ENCODE results near the gene WWC2. TPM values are rescaled to one million over a fixed set of nuclear protein-coding genes. Genes with fewer than 3 reads are reported as not detected.

The WWC2 gene
- total RNA-seq, 2 donors from 2014 or later = 4.3 to 6.8 TPM

- TF ChIP-seq CTCF (IDR thresholded peaks at IDR 0.05) = no peak
These were observed 229.8 kb downstream of the WWC2 start for GRCh38 chr4:183328832-183329231.

DNA sequence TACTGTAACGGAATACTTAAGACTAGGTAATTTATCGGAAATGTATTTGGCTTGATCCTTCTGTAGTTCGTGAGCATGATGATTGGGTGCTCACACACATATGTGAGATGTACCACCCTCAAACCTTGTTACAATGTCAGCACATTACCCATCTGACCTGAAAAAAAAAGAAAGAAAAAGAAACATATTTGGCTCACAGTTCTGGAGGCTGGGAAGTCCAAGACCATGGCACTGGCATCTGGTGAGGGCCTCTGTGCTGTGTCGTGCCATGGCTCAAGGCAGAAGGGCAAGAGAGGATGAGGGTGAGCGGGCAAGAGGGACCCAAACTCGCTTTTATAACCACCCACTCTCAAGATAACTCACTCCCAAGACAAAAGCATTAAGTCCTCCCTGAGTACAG, 230.2 kb downstream of the WWC2 start:
- H3K27ac ChIP-seq = no peak overlapping the region

More at GRCh38 chr4:183328832-183329231, 229.8 kb downstream of the WWC2 start:
- intact Hi-C loops (cut with DNase I) = no loop called here
- Histone ChIP-seq H3K27me3 (no peaks in the 10 kb centered on the region), H3K27ac (no peak overlapping the region), H3K36me3 (no peaks in the 10 kb centered on the region), H3K9ac (ENCODE audit: low read depth in 2 of 2, low read length in 2 of 2) (no peak overlapping the region), H3K4me1 (no peaks in the 10 kb centered on the region), H3K4me3 (no peak overlapping the region), H3K9me3 (no peaks in the 10 kb centered on the region)
- no peak for DNase-seq

DNA sequence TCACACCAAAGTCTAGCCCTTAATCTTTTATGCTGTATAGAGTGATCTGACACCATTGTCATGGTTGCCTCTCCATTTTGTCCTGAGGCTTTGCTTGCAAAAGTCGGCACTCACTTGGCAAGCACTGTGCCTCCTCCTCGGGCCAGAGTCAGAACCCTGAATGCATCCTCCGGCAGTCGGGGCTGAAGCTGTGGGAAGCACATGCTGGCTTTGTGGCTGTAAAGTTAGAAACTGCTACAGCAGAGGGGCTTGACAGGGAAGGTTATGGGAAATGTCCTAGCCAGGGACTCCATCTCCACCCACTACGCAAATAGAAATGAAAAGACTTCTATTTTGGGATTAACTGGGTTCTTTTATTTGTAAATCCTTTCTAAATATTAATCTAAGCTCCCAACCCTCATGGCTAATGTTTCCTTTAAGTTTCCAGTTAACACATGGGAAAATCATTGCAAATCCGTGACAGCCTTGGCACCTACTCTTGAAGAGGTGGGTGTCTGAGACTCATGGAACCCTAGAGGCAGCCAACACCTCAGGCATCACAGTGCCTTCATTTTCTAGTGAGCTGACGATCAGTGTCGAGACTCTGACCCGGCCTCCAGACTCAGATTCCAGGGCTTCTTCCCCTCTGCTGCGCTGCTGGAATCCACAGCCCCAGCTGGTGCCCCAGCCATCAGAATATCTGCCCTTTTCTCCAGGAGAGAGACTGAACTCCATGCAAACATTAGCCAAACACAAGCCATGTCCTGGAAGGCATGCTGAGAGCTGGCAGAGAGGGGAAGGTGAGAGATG, 231.1 kb downstream of the WWC2 start:
- TF ChIP-seq CTCF (IDR thresholded peaks at IDR 0.05) = no peak
- intact Hi-C loops (cut with DNase I) = no loop called here
- DNase-seq = no peak
- H3K9ac ChIP-seq (ENCODE audit: low read depth in 2 of 2, low read length in 2 of 2) = no peak overlapping the region
- no peak overlapping the region for H3K27ac ChIP-seq
- H3K36me3 ChIP-seq = no peaks in the 10 kb centered on the region
- no peaks in the 10 kb centered on the region for H3K9me3 ChIP-seq
- H3K4me1 ChIP-seq = no peaks in the 10 kb centered on the region
- H3K4me3 ChIP-seq = no peak overlapping the region
- H3K27me3 ChIP-seq = no peaks in the 10 kb centered on the region

More for the DNA sequence above, 230.2 kb downstream of the WWC2 start:
- Histone ChIP-seq H3K27me3 (no peaks in the 10 kb centered on the region), H3K4me3 (no peak overlapping the region), H3K36me3 (no peaks in the 10 kb centered on the region), H3K4me1 (no peaks in the 10 kb centered on the region), H3K9me3 (no peaks in the 10 kb centered on the region), H3K9ac (ENCODE audit: low read depth in 2 of 2, low read length in 2 of 2) (no peak overlapping the region)
- TF ChIP-seq CTCF (IDR thresholded peaks at IDR 0.05) = no peak
- intact Hi-C loops (cut with DNase I) = no loop called here
- no peak for DNase-seq

DNA sequence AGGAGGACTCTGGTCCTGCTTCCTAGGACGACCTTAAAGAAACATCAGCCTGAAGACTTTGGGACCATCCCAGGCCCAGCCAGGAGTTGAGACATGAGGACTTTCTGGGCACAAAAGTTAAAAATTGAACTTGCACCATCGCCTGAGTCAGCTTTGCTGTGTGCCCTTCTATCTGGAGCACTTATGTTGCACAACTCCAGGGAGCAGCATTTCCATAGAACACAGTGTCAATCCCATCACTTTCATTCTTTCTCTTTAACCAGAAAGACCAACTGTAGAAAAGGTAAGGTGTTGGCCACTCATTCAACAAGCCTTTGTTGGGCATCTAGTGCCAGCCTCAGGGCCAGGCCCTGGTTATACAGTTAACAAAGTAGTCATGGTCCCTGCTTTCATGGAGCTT, 231.8 kb downstream of the WWC2 start:
- no peak for DNase-seq
- no peak overlapping the region for H3K4me3 ChIP-seq
- no peaks in the 10 kb centered on the region for H3K27me3 ChIP-seq
- no peaks in the 10 kb centered on the region for H3K4me1 ChIP-seq
- no peak overlapping the region for H3K9ac ChIP-seq (ENCODE audit: low read depth in 2 of 2, low read length in 2 of 2)
- no peak for TF ChIP-seq CTCF (IDR thresholded peaks at IDR 0.05)
- no peaks in the 10 kb centered on the region for H3K36me3 ChIP-seq
- no peaks in the 10 kb centered on the region for H3K9me3 ChIP-seq
- H3K27ac ChIP-seq = no peak overlapping the region
- intact Hi-C loops (cut with DNase I) = no loop called here

DNA sequence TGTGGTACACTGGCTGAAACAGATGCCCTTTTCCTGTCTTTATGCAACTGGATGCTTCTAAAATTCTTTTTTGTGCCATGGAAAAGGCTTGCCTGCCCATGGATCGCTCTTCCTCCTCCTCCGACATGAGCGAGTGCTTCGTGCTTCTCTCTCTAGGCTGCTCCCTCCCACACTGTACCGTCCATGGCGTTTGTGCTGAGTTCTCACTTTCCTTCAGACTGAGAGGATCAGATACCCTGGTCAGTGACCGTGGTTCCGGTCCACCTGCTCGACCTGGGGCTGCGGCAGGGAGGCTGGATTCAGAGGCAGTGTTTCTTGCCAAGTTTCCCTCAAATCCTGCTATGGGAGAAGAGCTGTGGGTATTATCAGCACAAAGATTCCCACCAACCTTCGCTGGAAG, 233.4 kb downstream of the WWC2 start:
- no peaks in the 10 kb centered on the region for H3K9me3 ChIP-seq
- intact Hi-C loops (cut with DNase I) = no loop called here
- no peak for DNase-seq
- no peak overlapping the region for H3K27ac ChIP-seq
- H3K9ac ChIP-seq (ENCODE audit: low read depth in 2 of 2, low read length in 2 of 2) = no peak overlapping the region
- no peaks in the 10 kb centered on the region for H3K4me1 ChIP-seq
- no peaks in the 10 kb centered on the region for H3K27me3 ChIP-seq
- H3K4me3 ChIP-seq = no peak overlapping the region
- H3K36me3 ChIP-seq = no peaks in the 10 kb centered on the region
- TF ChIP-seq CTCF (IDR thresholded peaks at IDR 0.05) = no peak

Data from colonic mucosa (tissue), 4 donors.